K562 (cell line): ENCODE measurements around the gene PRRT1. TPM values are rescaled to one million over a fixed set of nuclear protein-coding genes. Genes with fewer than 3 reads are reported as not detected.

Experiments used
- ATAC-seq: fragments of 200-7000 bp; cut with Tn5 transposase; 3 replicates; pipeline ENCODE4 v1.9.1; 2020; ENCODE audit warnings: moderate library complexity
- BruUV-seq: library from RNA; stranded (reverse); fragments of 400-500 nt; replicated peaks from 2 replicates; lab custom pipeline; 2021; lab: Mats Ljungman, UMichigan
- CTCF ChIA-PET: fragments of 300-600 bp; formaldehyde crosslinking; extraction: SDS; loops from one replicate; lab custom pipeline; 2021; ENCODE audit warnings: low intra/inter-chr PET ratio; lab: Yijun Ruan, JAX
- POLR2A ChIA-PET: fragments of 300-600, 350-650 bp; sonication (Branson Sonifier 250); formaldehyde crosslinking; extraction: SDS; loops from one replicate; lab custom pipeline; 2021; ENCODE audit warnings: antibody characterized with exemption, inconsistent platforms; lab: Yijun Ruan, JAX
- DNase-seq, 4 experiments: peaks; one replicate each; pipeline versions ENCODE4 v3.0.0 to v3.0.0-alpha.2; 2011 to 2018; ENCODE audit warnings: low spot score in 3 of 4, mixed read lengths in 3 of 4; ENCODE audit errors: extremely low read depth in 1 of 4
- FAIRE-seq: peaks from 2 replicates; lab custom pipeline; 2011; peaks lifted over from hg19 to GRCh38; lab: Jason Lieb, UNC
- H2AFZ ChIP-seq: 2 replicates; pipeline ENCODE4 v1.6.0; 2011; ENCODE audit warnings: low read depth, low read length, control low read depth, inconsistent platforms
- H3K27ac ChIP-seq: fragments of 200-600 bp; 3 replicates; pipeline ENCODE4 v1.8.0; 2011; ENCODE audit warnings: low read depth, mild to moderate bottlenecking, control low read depth, inconsistent platforms, low read length, moderate library complexity, mixed read lengths; ENCODE audit errors: extremely low read depth
- H3K27me3 ChIP-seq, 2 experiments: fragments of 300-600 bp in 1 of 2; 2 replicates in 1 of 2; 3 replicates in 1 of 2; pipeline versions ENCODE4 v1.6.0 to v1.8.0; 2011; ENCODE audit warnings: inconsistent platforms in 2 of 2, low read length in 2 of 2, mild to moderate bottlenecking in 1 of 2, mixed read lengths in 1 of 2, moderate library complexity in 1 of 2; ENCODE audit not compliant: control insufficient read depth in 2 of 2, insufficient read depth in 2 of 2
- H3K36me3 ChIP-seq: fragments of 300-600 bp; 3 replicates; pipeline ENCODE4 v1.8.0; 2011; ENCODE audit warnings: mild to moderate bottlenecking, low read length, inconsistent platforms; ENCODE audit not compliant: control insufficient read depth, insufficient read depth
- H3K4me1 ChIP-seq, 2 experiments: fragments of 200-600 bp in 1 of 2; replicated peaks in 1 of 2; 2 replicates in 1 of 2; 3 replicates in 1 of 2; pipeline versions ENCODE4 v1.5.1 to v1.8.0; 2011; ENCODE audit warnings: inconsistent platforms in 2 of 2, low read length in 2 of 2, mild to moderate bottlenecking in 1 of 2, mixed read lengths in 1 of 2, moderate library complexity in 1 of 2; ENCODE audit not compliant: control insufficient read depth in 2 of 2, insufficient read depth in 2 of 2
- H3K4me2 ChIP-seq: 2 replicates; pipeline ENCODE4 v1.6.1; 2011; ENCODE audit warnings: low read length, control low read depth, inconsistent platforms, mixed read lengths; ENCODE audit not compliant: insufficient read depth
- H3K4me3 ChIP-seq: fragments of 200-600 bp; sonication (generic), shearing (Covaris generic); 2 replicates; pipeline ENCODE4 v1.5.1; 2016; ENCODE audit warnings: control low read depth, inconsistent platforms
- H3K79me2 ChIP-seq: fragments of 200-600 bp; 3 replicates; pipeline ENCODE4 v1.8.0; 2011; ENCODE audit warnings: low read length, inconsistent platforms; ENCODE audit not compliant: control insufficient read depth, insufficient read depth
- H3K9ac ChIP-seq, 2 experiments: 2 replicates each; pipeline versions ENCODE4 v1.6.0 to v1.6.1; 2011; ENCODE audit warnings: low read depth in 2 of 2, low read length in 2 of 2, control low read depth in 1 of 2, inconsistent platforms in 1 of 2, mild to moderate bottlenecking in 1 of 2, mixed read lengths in 1 of 2; ENCODE audit not compliant: insufficient read depth in 1 of 2
- H3K9me1 ChIP-seq: one replicate; pipeline ENCODE4 v1.6.0; 2011; ENCODE audit warnings: inconsistent platforms, mild to moderate bottlenecking, low read length, moderate library complexity; ENCODE audit not compliant: control insufficient read depth, insufficient read depth
- H3K9me3 ChIP-seq: replicated peaks from 2 replicates; pipeline ENCODE4 v1.5.1; 2011; ENCODE audit warnings: low read depth, low read length, inconsistent platforms; ENCODE audit not compliant: control insufficient read depth, insufficient read depth
- H4K20me1 ChIP-seq: replicated peaks from 2 replicates; pipeline ENCODE4 v1.6.1; 2011; ENCODE audit warnings: low read length, inconsistent platforms, mixed read lengths; ENCODE audit not compliant: control insufficient read depth, insufficient read depth
- ARID1B ChIP-seq: fragments of 450-650 bp; IDR thresholded peaks from 2 replicates; pipeline ENCODE4 v1.6.1; 2016; ENCODE audit warnings: antibody characterized with exemption, mild to moderate bottlenecking, inconsistent platforms
- ATF1 ChIP-seq, 2 experiments: fragments of 450-650 bp in 1 of 2; IDR thresholded peaks; 2 replicates each; pipeline ENCODE4 v1.6.1; 2016; ENCODE audit warnings: missing compliant biosample characterization in 1 of 2, missing genetic modification characterization in 1 of 2
- CREM ChIP-seq: IDR thresholded peaks from 2 replicates; pipeline ENCODE4 v1.6.1; 2014; ENCODE audit warnings: antibody characterized with exemption, low read depth
- FOSL1 ChIP-seq: fragments of 200-800 bp; sonication (Bioruptor generic); conservative IDR thresholded peaks from 2 replicates; pipeline ENCODE4 v1.6.1; 2016; ENCODE audit warnings: missing genetic modification characterization, missing compliant biosample characterization
- FOXK1 ChIP-seq: sonication (generic); formaldehyde crosslinking; IDR thresholded peaks from 2 replicates; pipeline ENCODE4 v1.8.0; 2022; ENCODE audit warnings: missing genetic modification reagents, mild to moderate bottlenecking, borderline replicate concordance
- HNRNPLL ChIP-seq: fragments of 200-400 bp; formaldehyde crosslinking; IDR thresholded peaks from 2 replicates; pipeline ENCODE4 v1.6.1; 2017; ENCODE audit warnings: low read length, low read depth, mild to moderate bottlenecking; ENCODE audit not compliant: poor library complexity, severe bottlenecking
- ID3 ChIP-seq, 2 experiments: fragments of 250-450 bp in 1 of 2; fragments of 450-650 bp in 1 of 2; sonication (Bioruptor Pico) in 1 of 2; IDR thresholded peaks; 2 replicates each; pipeline versions ENCODE4 v1.6.1 to v1.8.0; 2016 to 2021; ENCODE audit warnings: mild to moderate bottlenecking in 2 of 2, moderate library complexity in 2 of 2, missing compliant biosample characterization in 1 of 2, missing genetic modification characterization in 1 of 2
- KAT8 ChIP-seq: fragments of 450-650 bp; IDR thresholded peaks from 2 replicates; pipeline ENCODE4 v1.6.1; 2016; ENCODE audit warnings: low read depth, mild to moderate bottlenecking
- KDM5B ChIP-seq: fragments of 200-600 bp; sonication (generic); IDR thresholded peaks from 2 replicates; pipeline ENCODE4 v1.6.1; 2012; ENCODE audit warnings: low read depth, mild to moderate bottlenecking, moderate library complexity, low read length, control low read depth, inconsistent platforms; ENCODE audit not compliant: insufficient replicate concordance
- RAD51 ChIP-seq: fragments of 450-650 bp; IDR thresholded peaks from 2 replicates; pipeline ENCODE4 v1.7.1; 2016; ENCODE audit warnings: low read depth, mild to moderate bottlenecking, borderline replicate concordance
- SMAD4 ChIP-seq: fragments of 250-450 bp; sonication (Bioruptor Pico); conservative IDR thresholded peaks from 2 replicates; pipeline ENCODE4 v1.8.0; 2021; ENCODE audit warnings: inconsistent platforms, mild to moderate bottlenecking, moderate library complexity
- SPI1 ChIP-seq: IDR thresholded peaks from 2 replicates; pipeline ENCODE4 v1.6.1; 2011; ENCODE audit warnings: low read depth, low read length, control low read depth, borderline replicate concordance
- TCF3 ChIP-seq: sonication (generic); formaldehyde crosslinking; IDR thresholded peaks from 2 replicates; pipeline ENCODE4 v1.4.0; 2020; ENCODE audit warnings: mild to moderate bottlenecking, missing genetic modification reagents
- ZBTB7A ChIP-seq: IDR thresholded peaks from 2 replicates; pipeline ENCODE4 v1.6.1; 2011; ENCODE audit warnings: low read depth, mild to moderate bottlenecking, low read length, moderate library complexity, borderline replicate concordance; ENCODE audit not compliant: control insufficient read depth
- ZNF41 ChIP-seq: fragments of 250-450 bp; sonication (Bioruptor Pico); conservative IDR thresholded peaks from 2 replicates; pipeline ENCODE4 v1.4.0; 2020; ENCODE audit warnings: mild to moderate bottlenecking
- WGBS: fragments of 100-300 bp; shearing (Covaris generic); methylation state at CpG from one replicate; pipeline ENCODE4 v1.1.6; 2016; ENCODE audit warnings: low coverage, mixed read lengths; ENCODE audit not compliant: insufficient coverage; ENCODE audit errors: missing lambda C conversion rate; 5-methylcytosine and 5-hydroxymethylcytosine counted together
- in situ Hi-C: fragments of 300-500 bp; cut with MboI; formaldehyde crosslinking; loops from 4 replicates; pipeline ENCODE4 v1.15.0; 2018; ENCODE audit warnings: inconsistent platforms, mixed read lengths
- intact Hi-C: fragments of 100-400 bp; cut with micrococcal nuclease; formaldehyde crosslinking; loops from 2 replicates; pipeline ENCODE4 v1.14.2; 2022
- polyA plus RNA-seq, 8 experiments: library from polyadenylated mRNA; depleted of rRNA in 4 of 8; stranded (reverse) in 5 of 8; unstranded in 3 of 8; fragments of >200 nt; fragmentation: Nextera tagmentation in 2 of 8; fragmentation: Illumina TruSeq in 1 of 8; extraction: Ambion mirVana in 2 of 8; extraction: Trizol in 1 of 8; gene quantifications; 2 replicates each; pipeline versions ENCODE4 v1.2.1 to v1.2.3, GENCODE V29; 2011 to 2014; ENCODE audit warnings: inconsistent platforms in 1 of 8, missing spikeins in 1 of 8
- total RNA-seq, 7 experiments: library from RNA; depleted of rRNA in 6 of 7; stranded (reverse); fragments of >200 nt in 6 of 7; fragmentation: Illumina TruSeq in 2 of 7; extraction: Trizol in 2 of 7; gene quantifications; 2 replicates each; pipeline versions ENCODE4 v1.2.1 to v1.2.3, GENCODE V29; 2011 to 2021; ENCODE audit warnings: low replicate concordance in 1 of 7
- TF ChIP-seq, protein P1 (sequence below), 2 experiments: fragments of 450-650 bp; conservative IDR thresholded peaks; 2 replicates each; pipeline ENCODE4 v1.6.1; 2017; ENCODE audit warnings: mild to moderate bottlenecking in 2 of 2, moderate library complexity in 2 of 2

The PRRT1 gene
- total and polyA plus RNA-seq, 9 of the 15 experiments (the other 6 are each of a cell fraction or from before 2014, with no cell fraction given): 0.14 to 3.5 (median 0.41) TPM

DNA sequence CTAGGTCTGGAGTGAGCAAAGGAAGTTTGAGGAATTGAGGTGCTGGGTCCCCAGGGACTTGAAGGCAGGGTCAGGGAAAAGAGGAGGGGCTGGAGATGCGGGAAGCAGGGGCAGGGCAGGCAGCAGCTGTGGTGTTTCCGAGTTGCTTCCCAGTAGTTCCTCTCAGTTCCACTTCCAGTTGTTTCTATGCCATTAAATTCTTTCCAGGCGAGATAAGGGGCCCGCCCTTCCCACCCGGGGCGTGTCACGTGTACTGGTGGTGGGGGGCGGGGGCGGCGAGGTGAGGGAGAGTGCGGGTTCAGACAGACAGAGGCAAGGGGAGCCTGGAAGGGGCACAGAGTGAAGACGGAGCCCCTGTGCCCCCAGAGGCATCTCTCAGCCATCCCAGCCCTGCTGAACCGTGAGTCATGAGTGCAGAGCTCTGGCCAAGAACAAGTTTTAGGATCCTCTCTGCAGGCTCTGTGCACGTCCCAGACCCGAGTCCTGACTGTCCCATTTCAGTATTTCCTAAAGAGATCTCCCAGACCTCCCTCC, 43.6 kb downstream of the PRRT1 start:
- peak; percentile 76 for FAIRE-seq
- in situ Hi-C loops (no loop called here), intact Hi-C loops (no loop called here)
- H3K27me3 ChIP-seq: peaks cover 0 to 26% of the 10 kb centered on the region in 2 experiments; a peak in 2 of 5 replicates
- H3K9ac ChIP-seq: peak overlapping the region; percentile 25 to 85; a peak in 2 of 4 replicates
- H3K79me2 ChIP-seq: no peaks in the 10 kb centered on the region
- no peaks in the 10 kb centered on the region for H3K36me3 ChIP-seq
- peaks cover 29 to 38% of the 10 kb centered on the region in 2 experiments for H3K4me1 ChIP-seq
- CTCF ChIA-PET: no interaction called here
- peak; percentile 66 to 75 (median 71) for DNase-seq
- WGBS: 1% methylated on average over 7 of the region's 15 CpGs
- no TSS peak for BruUV-seq
- H3K9me3 ChIP-seq: no peaks in the 10 kb centered on the region
- peak overlapping the region; percentile 60 for H3K4me2 ChIP-seq
- H2AFZ ChIP-seq: peak overlapping the region; percentile 54; the same call in 1 of the 2 replicates
- no peak overlapping the region for H3K4me3 ChIP-seq
- no peak overlapping the region for H3K27ac ChIP-seq
- POLR2A ChIA-PET: interaction anchor here (0.6 to 4.9 kb wide), 11 partner anchors 9 to 505 kb away, joined by 3 to 38 read pairs (median 4); partner anchors contain the start of gene ATF6B
- no peaks in the 10 kb centered on the region for H4K20me1 ChIP-seq
- H3K9me1 ChIP-seq: no peaks in the 10 kb centered on the region
- peak; percentile 52 for ATAC-seq
- TF ChIP-seq ID3 (CRISPR knock-in tag; IDR thresholded peaks at IDR 0.05) (no peak), ID3 (tag; IDR thresholded peaks at IDR 0.05) (no peak), KAT8 (no peak), TCF3 (CRISPR knock-in tag) (no peak), HNRNPLL (no peak), ZBTB7A (peak; percentile 24; the same call in 1 of the 2 replicates), ARID1B (0 out of 2 replicates have a peak, but pooled peaks have one; percentile 20), ZNF41 (CRISPR knock-in tag) (no peak), SPI1 (peak; percentile 20; the same call in 1 of the 2 replicates), KDM5B (no peak), SMAD4 (CRISPR knock-in tag) (no peak), ATF1 (CRISPR knock-in tag; IDR thresholded peaks at IDR 0.05) (no peak), ATF1 (tag; IDR thresholded peaks at IDR 0.05) (no peak), CREM (0 out of 2 replicates have a peak, but pooled peaks have one; percentile 12), RAD51 (peak; percentile 55; the same call in 1 of the 2 replicates), FOSL1 (tag) (peak; percentile 45; the same call in 1 of the 2 replicates), FOXK1 (CRISPR knock-in tag) (no peak)
- TF ChIP-seq, protein P1, sequence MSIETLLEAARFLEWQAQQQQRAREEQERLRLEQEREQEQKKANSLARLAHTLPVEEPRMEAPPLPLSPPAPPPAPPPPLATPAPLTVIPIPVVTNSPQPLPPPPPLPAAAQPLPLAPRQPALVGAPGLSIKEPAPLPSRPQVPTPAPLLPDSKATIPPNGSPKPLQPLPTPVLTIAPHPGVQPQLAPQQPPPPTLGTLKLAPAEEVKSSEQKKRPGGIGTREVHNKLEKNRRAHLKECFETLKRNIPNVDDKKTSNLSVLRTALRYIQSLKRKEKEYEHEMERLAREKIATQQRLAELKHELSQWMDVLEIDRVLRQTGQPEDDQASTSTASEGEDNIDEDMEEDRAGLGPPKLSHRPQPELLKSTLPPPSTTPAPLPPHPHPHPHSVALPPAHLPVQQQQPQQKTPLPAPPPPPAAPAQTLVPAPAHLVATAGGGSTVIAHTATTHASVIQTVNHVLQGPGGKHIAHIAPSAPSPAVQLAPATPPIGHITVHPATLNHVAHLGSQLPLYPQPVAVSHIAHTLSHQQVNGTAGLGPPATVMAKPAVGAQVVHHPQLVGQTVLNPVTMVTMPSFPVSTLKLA (conservative IDR thresholded peaks at IDR 0.05): 0 out of 4 replicates have a peak, but pooled peaks of 1 of the 2 experiments have one; percentile 40
